NCI-H2196 treated with DMSO at 0.1 percent for 48 hours (cell line): ENCODE measurements around the gene SREBF2.

ENCODE experiments used
- DNase-seq: peaks from one replicate; lab custom pipeline; 2025; ENCODE audit not compliant: unreplicated experiment; lab: John Stamatoyannopoulos, UW

SREBF2 gene

GRCh38 chr22:41876675-41877074 is 43.8 kb downstream of the SREBF2 start:
- DNase-seq: no peak

DNA sequence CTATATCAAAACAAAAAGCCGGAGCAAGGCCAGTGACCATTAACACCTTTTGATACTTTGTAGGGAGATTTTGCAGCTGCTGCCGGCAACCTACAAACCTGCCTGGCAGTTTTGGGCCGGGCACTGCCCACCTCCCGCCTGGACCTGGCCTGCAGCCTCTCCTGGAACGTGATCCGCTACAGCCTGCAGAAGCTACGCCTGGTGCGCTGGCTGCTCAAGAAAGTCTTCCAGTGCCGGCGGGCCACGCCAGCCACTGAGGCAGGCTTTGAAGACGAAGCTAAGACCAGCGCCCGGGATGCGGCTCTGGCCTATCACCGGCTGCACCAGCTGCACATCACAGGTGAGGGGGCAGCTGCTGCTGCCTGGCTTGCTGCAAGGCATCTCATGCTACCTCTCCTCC is 47.7 kb downstream of the SREBF2 start:
- no peak for DNase-seq

DNA sequence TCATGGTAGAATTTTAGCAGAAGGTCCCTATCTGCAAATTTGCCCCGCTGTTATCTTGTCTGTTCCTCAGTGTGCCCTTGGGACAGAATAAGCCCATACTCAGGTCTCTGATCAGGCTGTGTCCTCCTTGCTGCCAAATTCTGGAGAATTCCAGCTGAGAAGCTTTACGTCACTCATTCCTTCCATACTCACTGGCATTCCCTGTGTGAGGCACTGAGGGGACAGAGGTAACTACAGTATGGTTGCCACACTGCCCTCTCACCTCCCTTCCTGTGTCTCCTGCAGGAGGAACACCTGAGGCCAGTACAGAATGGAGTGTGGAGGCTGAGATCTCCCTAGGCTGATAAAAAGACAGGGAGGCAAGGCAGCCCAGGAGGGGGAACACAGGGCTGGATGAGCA is 50.5 kb downstream of the SREBF2 start:
- no peak for DNase-seq

DNA sequence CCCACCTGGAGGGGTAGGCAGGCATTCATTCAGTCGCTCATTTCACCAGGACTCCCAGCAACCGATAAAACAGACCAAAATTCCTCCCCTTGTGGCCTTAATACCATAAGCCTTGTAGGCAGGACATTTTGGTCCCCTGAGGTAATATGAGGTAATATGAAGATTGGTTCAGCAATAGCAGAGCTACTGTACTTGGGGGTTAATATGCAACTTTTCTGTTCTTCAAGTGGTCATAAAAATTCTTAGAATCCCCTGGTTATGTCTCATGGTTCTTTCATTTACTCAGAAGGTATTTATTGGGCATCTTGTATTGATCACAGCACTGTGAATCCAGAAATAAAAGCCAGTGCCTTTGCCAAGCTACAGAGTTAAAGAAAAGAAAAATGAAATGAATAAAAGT is 52.2 kb downstream of the SREBF2 start:
- DNase-seq: no peak

DNA sequence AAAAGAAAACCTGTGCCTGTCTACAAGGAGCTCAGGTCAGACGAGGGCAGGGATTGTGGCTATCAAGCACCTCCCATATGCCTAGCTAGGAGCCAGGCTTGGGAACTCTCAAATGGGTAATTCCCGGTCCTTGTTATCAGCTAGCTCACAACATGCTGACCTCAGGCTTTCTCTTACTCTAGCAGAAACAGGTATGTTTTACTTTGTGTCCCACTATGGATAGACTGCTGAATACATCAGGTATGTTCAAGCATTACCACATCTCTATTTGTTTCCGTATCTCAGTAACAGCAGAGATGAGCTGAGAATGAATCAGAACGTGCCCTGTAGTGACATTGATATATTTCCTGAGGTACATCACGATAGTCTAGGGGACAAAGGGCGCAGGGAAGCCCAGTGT is 52.6 kb downstream of the SREBF2 start:
- no peak for DNase-seq

GRCh38 chr22:41888627-41889200 is 55.8 kb downstream of the SREBF2 start:
- no peak for DNase-seq

- DNase-seq: no peak
Observed at GRCh38 chr22:41891407-41891806, 58.5 kb downstream of the SREBF2 start.

- DNase-seq: no peak
Observed at GRCh38 chr22:41892721-41893120, 59.8 kb downstream of the SREBF2 start.

GRCh38 chr22:41893591-41894375 is 60.9 kb downstream of the SREBF2 start:
- no peak for DNase-seq

DNA sequence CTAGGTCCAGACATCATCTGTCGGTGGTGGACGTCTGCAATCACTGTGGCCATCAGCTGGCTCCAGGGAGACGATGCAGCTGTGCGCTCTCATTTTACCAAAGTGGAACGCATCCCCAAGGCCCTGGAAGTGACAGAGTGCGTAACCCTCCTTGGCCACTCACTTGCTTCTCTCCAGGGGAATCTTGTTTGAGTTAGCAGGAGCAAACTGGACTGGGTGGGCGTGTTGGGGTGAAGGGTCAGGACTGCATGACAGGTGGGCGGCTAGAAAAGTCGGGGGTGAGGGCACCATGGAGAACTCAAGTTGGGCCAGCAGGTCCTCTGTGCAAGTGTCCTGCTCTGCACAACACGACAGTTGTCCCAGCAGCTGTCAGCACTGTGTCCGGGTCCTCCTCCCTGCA is 65.7 kb downstream of the SREBF2 start:
- DNase-seq: no peak

DNA sequence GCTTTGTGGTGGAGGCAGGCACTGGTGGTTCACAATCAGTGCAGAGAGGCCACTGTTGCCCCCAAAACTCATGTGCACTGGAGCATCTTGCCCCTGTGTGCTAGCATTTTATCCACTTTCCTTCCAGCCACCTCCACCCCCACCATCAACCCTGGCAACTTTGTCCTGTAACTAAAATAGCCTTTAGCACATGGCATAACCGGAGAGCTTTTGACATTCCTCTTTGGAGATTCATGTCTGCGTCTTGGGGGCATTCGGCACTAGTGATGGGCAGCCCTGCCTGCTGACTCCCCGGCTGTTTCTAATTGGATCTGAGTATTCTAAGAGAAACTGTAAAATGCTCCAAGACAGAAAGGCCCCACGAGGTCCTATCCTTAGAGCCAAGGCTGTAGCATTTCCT is 66.2 kb downstream of the SREBF2 start:
- DNase-seq: no peak

- no peak for DNase-seq
Observed at GRCh38 chr22:41899992-41900651, 67.2 kb downstream of the SREBF2 start.

GRCh38 chr22:41900652-41901312 is 67.9 kb downstream of the SREBF2 start:
- no peak for DNase-seq

GRCh38 chr22:41902016-41902415 is 69.1 kb downstream of the SREBF2 start:
- no peak for DNase-seq

DNA sequence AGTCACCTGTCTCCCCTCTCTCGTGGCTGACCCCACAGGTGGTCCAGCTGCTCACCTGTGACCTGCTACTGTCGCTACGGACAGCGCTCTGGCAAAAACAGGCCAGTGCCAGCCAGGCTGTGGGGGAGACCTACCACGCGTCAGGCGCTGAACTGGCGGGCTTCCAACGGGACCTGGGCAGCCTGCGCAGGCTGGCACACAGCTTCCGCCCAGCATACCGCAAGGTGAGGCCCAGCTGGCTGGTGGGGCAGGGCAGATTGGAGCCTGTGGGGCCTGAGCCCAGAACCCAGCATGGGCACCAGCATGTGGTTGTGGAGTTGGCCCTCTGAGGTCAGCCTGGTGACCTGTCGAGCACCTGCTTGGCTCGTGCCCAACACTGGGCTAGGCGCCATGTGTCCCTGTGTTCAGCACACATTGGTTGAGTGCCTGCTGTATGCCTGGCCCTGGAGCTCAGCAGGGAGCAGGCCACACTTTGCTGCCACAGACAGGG is 70.1 kb downstream of the SREBF2 start:
- DNase-seq: peak; percentile 91

GRCh38 chr22:41904450-41905410 is 71.8 kb downstream of the SREBF2 start:
- no peak for DNase-seq

DNA sequence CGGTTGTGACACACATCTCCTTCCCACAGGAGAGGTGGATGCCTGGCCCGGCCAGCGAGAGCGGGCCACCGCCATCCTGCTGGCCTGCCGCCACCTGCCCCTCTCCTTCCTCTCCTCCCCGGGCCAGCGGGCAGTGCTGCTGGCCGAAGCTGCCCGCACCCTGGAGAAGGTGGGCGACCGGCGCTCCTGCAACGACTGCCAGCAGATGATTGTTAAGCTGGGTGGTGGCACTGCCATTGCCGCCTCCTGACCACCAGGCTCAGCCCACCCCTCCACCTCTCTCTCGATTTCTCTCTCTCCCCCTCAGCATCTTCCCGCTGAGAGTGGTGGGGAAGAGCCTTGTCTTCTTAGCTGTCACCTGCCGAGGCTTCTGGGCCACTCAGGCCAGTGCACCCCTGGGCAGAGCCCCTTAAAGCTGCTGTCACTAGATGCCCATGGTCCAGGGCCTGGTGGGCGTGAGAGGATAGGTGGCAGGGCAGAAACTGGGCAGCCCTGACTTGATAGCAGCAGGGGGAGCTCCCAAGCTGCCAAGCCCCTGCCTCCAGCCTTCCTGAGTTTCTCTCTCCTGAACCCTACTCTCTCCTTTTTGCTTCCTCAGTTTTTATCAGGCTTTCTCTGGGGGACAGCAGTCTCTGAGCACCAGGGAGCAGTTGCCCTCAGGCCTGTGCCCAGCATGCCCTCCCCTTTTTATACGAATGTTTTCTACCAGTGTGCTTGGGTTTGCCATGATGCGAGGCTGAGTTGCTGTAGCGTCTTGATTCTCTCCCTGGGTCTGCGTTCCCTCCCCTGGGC is 72.7 kb downstream of the SREBF2 start:
- no peak for DNase-seq

- no peak for DNase-seq
Observed at GRCh38 chr22:41906822-41907221, 73.9 kb downstream of the SREBF2 start.
